Renal cortex interstitium (tissue), 11 donors: ENCODE measurements around the gene PTPRN. TPM values are rescaled to one million over a fixed set of nuclear protein-coding genes. Genes with fewer than 3 reads are reported as not detected.
"Not testable (repeated sequence)": the region's sequence is repeated elsewhere in the genome, so short reads cannot be mapped to it uniquely, and the experiment has no call there.

ENCODE experiments used
- DNase-seq, 11 donors: peaks; one replicate each; pipeline ENCODE4 v3.0.0-alpha.2; 2013; ENCODE audit warnings: low read depth in 9 of 11, low spot score in 4 of 11; ENCODE audit errors: extremely low read depth in 1 of 11
- polyA plus RNA-seq, 3 donors: library from polyadenylated mRNA; unstranded; fragments of 120-200 nt; gene quantifications; one replicate each; pipeline ENCODE4 v1.2.1, GENCODE V29; 2013; ENCODE audit not compliant: insufficient read length in 3 of 3

The PTPRN gene
- polyA plus RNA-seq, 3 donors, result 0.16 to 0.65 TPM; not detected in 1

GRCh38 chr2:219314804-219315468 lies 5.7 kb upstream of the PTPRN start:
- no peak for DNase-seq

- DNase-seq, result not testable (repeated sequence)
These were observed 3.6 kb upstream of the PTPRN start for GRCh38 chr2:219312683-219313263.

- peak in 9 of 11 donors; percentile 54 to 75 (median 68) for DNase-seq
These were observed 779 bp downstream of the PTPRN start for GRCh38 chr2:219308142-219309101.

- no peak for DNase-seq
These were observed 3.2 kb downstream of the PTPRN start for GRCh38 chr2:219306047-219306446.

GRCh38 chr2:219304223-219304622 lies 5.0 kb downstream of the PTPRN start:
- no peak for DNase-seq

GRCh38 chr2:219302412-219302968 lies 6.7 kb downstream of the PTPRN start:
- no peak for DNase-seq

GRCh38 chr2:219300022-219300421 lies 9.2 kb downstream of the PTPRN start:
- no peak for DNase-seq

- no peak for DNase-seq
These were observed 9.8 kb downstream of the PTPRN start for GRCh38 chr2:219299372-219299760.

GRCh38 chr2:219298759-219299371 lies 10.3 kb downstream of the PTPRN start:
- DNase-seq, result peak in 9 of 11 donors; percentile 58 to 80 (median 68)

GRCh38 chr2:219297766-219298456 lies 11.3 kb downstream of the PTPRN start:
- DNase-seq, result no peak

- DNase-seq, result no peak
These were observed 12.4 kb downstream of the PTPRN start for GRCh38 chr2:219296631-219297391.

GRCh38 chr2:219296142-219296541 lies 13.1 kb downstream of the PTPRN start:
- no peak for DNase-seq

GRCh38 chr2:219294356-219295351 lies 14.5 kb downstream of the PTPRN start:
- DNase-seq, result peak in 8 of 11 donors; percentile 73 to 85 (median 82)

GRCh38 chr2:219293736-219294231 lies 15.4 kb downstream of the PTPRN start:
- DNase-seq, result no peak

GRCh38 chr2:219292616-219293015 lies 16.6 kb downstream of the PTPRN start:
- no peak for DNase-seq

- no peak for DNase-seq
These were observed 17.2 kb downstream of the PTPRN start for GRCh38 chr2:219291910-219292490.
